ENCODE data around the gene PDS5A.
"Not testable (repeated sequence)": the region's sequence is repeated elsewhere in the genome, so short reads cannot be mapped to it uniquely, and the experiment has no call there.

PDS5A gene

GRCh38 chr4:39900966-39901365 is 76.7 kb downstream of the PDS5A start:
- no peak for DNase-seq (ENCODE audit: low read depth in 1 of 2, low spot score in 1 of 2)

DNA sequence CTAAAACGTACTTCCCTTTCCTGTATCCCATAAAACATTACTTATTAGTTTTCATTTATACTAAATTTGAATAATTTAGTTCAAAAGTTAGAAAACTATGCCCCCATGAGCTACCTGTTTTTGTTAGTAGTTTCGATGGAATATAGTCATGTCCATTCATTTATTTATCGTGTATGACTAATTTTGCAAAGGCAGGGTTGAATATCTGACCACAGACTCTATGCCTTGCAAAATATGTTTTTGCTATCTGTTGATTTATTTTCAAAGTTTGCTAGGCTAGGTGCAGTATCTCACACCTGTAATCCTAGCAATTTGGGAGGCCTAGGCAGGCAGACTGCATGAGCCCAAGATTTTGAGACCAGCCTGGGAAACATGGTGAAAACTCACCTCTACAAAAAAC is 78.4 kb downstream of the PDS5A start:
- DNase-seq (ENCODE audit: low read depth in 1 of 2, low spot score in 1 of 2), result no peak

GRCh38 chr4:39898015-39898414 is 79.7 kb downstream of the PDS5A start:
- DNase-seq (ENCODE audit: low read depth in 1 of 2, low spot score in 1 of 2), result no peak

DNA sequence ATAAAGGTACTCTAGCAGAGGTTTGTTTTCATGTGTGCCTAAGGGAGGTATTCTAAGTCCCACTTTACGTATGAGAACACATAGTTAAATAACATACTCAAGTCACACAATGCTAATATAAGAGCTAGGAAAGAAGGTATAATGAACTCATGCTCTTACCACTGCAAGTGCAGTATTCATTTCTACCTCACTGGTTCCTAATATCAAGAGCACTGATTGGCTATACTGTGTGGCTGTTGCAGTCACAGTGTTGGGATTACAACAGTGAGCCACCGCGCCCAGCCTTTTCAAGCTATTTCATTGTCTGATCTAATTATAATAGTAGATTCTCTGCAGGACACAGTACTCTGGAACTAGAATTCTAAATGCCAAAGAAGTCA is 84.0 kb downstream of the PDS5A start:
- no peak for DNase-seq (ENCODE audit: low read depth in 1 of 2, low spot score in 1 of 2)

DNA sequence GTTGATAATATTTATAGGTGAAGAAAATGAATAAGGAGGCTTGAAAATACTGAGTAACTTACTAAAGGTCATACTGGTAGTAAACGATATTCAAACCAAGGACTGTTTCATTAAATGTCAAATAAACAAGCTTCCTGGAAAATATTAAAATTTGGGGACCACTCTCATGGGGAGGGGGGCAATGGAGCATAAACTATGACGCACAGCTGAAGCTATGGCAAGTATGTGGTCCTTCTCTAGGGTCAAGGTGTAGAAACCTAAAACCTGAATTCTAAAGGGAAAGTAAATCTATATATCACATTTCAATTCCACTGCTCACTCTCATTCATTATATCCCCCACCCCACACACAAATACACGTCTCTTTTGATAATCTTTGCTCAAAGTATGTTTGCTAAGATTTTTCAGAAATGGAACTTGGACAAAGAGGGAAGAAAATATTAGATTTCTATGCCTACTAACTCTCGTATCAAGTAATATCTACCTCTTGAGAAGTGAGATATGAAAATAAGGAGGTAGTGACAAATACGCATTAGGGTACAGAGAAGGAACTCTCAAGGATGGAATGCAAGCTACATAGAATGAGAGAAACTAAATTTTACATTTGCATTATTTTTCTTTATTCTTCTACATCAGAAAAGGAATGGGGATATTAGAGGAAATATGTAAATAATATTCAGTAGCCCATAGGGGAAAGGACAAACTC is 84.6 kb downstream of the PDS5A start:
- no peak for DNase-seq (ENCODE audit: low read depth in 1 of 2, low spot score in 1 of 2)

- no peak for DNase-seq (ENCODE audit: low read depth in 1 of 2, low spot score in 1 of 2)
Measured at GRCh38 chr4:39889226-39889625, 88.5 kb downstream of the PDS5A start.

- DNase-seq (ENCODE audit: low read depth in 1 of 2, low spot score in 1 of 2), result no peak
Measured at GRCh38 chr4:39888541-39888940, 89.2 kb downstream of the PDS5A start.

DNA sequence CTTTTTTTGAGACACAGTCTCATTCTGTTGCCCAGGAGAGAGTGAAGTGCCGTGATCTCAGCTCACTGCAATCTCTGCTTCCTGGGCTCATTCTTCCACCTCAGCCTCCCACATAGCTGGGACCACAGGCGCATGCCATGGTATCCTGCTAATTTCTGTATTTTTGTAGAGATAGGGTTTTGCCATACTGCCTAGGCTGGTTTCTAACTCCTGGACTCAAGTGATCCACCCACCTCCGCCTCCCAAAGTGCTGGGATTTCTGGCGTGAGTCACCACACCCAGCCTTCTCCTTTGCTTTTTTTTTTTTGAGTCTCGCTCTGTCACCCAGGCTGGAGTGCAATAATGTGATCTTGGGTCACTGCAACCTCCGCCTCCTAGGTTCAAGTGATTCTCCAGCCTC is 94.1 kb downstream of the PDS5A start:
- no peak for DNase-seq (ENCODE audit: low read depth in 1 of 2, low spot score in 1 of 2)

GRCh38 chr4:39881789-39882188 is 95.9 kb downstream of the PDS5A start:
- no peak for DNase-seq (ENCODE audit: low read depth in 1 of 2, low spot score in 1 of 2)

DNA sequence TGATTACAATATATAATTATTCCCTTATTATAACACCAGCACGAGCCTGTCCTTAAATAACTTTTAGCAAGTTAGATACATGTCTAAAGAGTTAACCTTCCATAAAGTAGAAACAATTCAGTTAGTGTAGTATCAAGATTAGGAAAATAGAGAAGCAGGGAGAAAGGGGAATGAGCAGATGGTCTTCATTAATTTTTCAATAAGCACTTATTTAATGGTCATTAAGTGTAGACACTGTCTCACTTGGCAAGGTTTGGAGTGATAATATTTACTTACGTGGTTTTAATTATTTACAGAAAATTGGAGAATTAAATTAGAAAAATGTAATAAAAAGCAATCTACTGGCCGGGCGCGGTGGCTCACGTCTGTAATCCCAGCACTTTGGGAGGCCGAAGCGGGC is 99.7 kb downstream of the PDS5A start:
- DNase-seq (ENCODE audit: low read depth in 1 of 2, low spot score in 1 of 2), result no peak

DNA sequence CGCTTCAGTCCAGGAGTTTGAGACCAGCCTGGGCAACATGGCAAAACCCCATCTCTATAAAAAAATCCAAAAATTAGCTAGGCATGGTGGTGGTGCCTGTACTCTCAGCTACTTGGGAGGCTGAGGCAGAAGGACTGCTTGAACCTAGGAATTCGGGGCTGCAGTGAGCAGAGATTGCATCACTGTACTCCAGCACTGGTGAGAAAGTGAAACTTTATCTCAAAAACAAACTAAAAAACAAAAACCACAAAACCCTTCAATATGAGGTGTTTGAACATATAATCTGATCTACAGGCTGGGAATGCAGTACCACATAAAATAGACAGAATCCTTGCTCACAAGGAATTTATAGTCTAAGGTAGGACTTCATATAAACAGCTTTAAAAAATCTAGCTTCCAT is 103.9 kb downstream of the PDS5A start:
- no peak for DNase-seq (ENCODE audit: low read depth in 1 of 2, low spot score in 1 of 2)

- DNase-seq (ENCODE audit: low read depth in 1 of 2, low spot score in 1 of 2), result no peak
Measured at GRCh38 chr4:39865280-39865679, 112.4 kb downstream of the PDS5A start.

GRCh38 chr4:39864391-39864790 is 113.3 kb downstream of the PDS5A start:
- no peak for DNase-seq (ENCODE audit: low read depth in 1 of 2, low spot score in 1 of 2)

GRCh38 chr4:39860804-39861203 is 116.9 kb downstream of the PDS5A start:
- no peak for DNase-seq (ENCODE audit: low read depth in 1 of 2, low spot score in 1 of 2)

DNA sequence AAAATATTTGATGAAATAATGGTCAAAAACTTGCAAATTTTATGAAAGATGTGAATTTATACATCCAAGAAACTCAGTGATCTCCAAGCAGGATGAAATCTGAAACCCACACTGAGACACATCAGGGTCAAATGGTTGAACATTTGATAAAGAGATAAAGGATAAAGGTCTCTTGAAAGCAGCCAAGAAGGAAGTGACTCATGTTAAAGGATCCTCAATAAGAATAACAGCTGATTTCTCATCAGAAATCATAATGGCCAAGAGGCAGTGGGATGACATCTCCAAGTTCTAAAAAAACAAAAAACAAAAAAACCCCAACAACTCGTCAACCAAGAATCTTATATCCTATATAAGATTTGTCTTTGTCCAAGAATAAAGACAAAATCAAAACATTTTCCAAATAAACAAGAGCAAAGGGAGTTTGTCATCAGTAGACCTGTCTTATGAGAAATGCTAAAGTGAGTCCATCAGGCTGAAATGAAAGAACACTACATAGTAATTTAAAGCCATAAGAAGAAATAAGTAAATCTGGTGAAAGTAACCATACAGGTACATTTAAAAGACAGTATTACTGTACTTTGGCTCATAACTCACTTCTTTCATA is 121.7 kb downstream of the PDS5A start:
- DNase-seq (ENCODE audit: low read depth in 1 of 2, low spot score in 1 of 2), result no peak

DNA sequence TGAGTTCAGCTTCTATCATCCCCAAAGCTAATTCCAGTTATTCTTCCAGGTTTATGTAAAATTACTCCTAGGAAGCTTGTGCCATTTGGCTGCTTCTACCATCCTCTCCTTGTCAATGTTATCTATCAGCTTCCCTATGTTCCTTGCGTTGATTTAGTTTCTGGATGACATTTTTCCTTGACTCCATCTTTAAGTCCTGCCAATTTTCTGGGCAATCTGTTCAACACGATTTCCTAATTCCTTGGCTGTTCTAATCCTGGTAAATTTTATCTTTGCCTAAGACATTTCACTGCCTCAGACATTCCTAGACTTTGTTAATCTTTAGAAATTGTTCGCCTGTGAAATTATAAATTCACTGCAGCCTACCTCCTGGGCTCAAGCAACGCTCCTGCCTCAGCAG is 125.1 kb downstream of the PDS5A start:
- no peak for DNase-seq (ENCODE audit: low read depth in 1 of 2, low spot score in 1 of 2)

DNA sequence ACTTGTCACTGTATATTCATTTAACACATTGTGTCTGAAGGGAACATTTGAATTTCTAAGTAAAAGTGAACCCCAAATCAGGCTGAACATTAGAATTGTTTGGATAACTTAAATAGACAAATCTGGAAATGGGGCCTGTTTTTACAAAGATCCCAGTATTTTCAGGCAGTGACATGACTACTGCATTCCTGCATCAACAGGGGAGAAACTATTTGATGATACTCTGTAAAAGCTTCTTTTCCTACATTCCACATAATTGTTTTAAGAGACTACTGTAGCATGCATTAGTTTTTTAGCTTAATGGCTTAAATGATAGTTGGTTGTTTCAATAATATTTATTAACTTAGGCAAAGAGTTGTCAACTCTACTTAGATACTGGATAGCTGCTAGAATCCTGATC is 127.0 kb downstream of the PDS5A start:
- no peak for DNase-seq (ENCODE audit: low read depth in 1 of 2, low spot score in 1 of 2)

DNA sequence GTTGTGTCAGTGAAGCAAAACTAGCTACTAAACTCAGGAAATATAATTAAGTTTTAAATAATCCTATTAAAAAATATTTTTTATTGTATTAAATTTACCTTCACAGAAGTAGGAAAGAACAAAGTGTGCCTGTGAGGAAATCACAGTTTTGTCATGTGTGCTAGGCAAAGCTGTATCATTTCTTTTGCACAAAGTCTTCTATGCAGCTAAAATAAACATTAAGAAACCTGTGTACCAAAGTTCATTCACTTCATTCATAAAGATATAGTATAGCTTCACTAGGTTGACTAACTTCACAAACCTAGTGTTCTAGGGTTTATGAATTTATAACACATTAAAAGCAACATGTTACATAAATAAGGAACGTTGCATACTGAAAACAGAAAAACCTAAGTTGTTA is 131.0 kb downstream of the PDS5A start:
- no peak for DNase-seq (ENCODE audit: low read depth in 1 of 2, low spot score in 1 of 2)

DNA sequence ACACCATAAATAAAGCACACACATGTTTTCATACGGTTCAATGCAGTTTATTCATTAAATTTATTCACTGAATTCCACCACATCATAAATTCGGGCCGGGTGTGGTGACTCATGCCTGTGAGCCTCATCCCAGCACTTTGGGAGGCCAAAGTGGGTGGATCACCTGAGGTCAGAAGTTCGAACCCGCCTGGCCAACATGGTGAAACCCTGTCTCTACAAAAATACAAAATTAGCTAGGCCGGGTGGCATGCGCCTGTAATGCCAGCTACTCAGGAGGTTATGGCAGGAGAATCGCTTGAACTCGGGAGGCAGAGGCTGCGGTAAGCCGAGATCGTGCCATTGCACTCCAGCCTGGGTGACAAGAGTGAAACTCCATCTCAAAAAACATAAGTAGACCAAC is 131.6 kb downstream of the PDS5A start:
- DNase-seq (ENCODE audit: low read depth in 1 of 2, low spot score in 1 of 2), result no peak

GRCh38 chr4:39841894-39842293 is 135.8 kb downstream of the PDS5A start:
- no peak for DNase-seq (ENCODE audit: low read depth in 1 of 2, low spot score in 1 of 2)

GRCh38 chr4:39840516-39840915 is 137.2 kb downstream of the PDS5A start:
- not testable (repeated sequence) for DNase-seq (ENCODE audit: low read depth in 1 of 2, low spot score in 1 of 2)

- no peak for DNase-seq (ENCODE audit: low read depth in 1 of 2, low spot score in 1 of 2)
Measured at GRCh38 chr4:39840027-39840426, 137.7 kb downstream of the PDS5A start.

DNA sequence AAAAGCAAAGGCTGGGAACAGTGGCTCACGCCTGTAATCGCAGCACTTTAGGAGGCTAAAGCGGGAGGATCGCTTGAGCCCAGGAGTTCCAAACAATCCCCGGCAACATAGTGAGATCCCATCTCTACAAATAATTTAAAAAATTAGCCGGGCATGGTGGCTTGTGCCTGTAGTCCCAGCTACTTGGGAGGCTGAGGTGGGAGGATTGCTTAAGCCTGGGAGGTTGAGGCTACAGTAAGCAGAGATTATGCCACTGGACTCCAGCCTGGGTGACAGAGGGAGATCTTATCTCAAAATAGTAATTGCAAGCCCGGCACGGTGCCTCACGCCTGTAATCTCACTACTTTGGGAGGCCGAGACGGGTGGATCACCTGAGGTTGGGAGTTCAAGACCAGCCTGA is 139.3 kb downstream of the PDS5A start:
- DNase-seq (ENCODE audit: low read depth in 1 of 2, low spot score in 1 of 2), result not testable (repeated sequence)
